Body of pancreas (tissue), 4 donors: Measurements from ENCODE around the gene TTLL9.

ENCODE experiments used
- POLR2A ChIP-seq, 3 donors: fragments of 450-650 bp; IDR thresholded peaks; one replicate each; pipeline ENCODE4 v1.6.1; 2016; ENCODE audit warnings: antibody characterized with exemption in 3 of 3, mild to moderate bottlenecking in 2 of 3
- TF ChIP-seq, protein P1 (sequence below), 7 experiments: fragments of 450-650 bp in 4 of 7; fragments of 200-600 bp in 3 of 7; sonication (generic) in 3 of 7; IDR thresholded peaks; one replicate each; pipeline ENCODE4 v1.5.1; 2016 to 2019; ENCODE audit warnings: antibody characterized with exemption in 7 of 7

DNA sequence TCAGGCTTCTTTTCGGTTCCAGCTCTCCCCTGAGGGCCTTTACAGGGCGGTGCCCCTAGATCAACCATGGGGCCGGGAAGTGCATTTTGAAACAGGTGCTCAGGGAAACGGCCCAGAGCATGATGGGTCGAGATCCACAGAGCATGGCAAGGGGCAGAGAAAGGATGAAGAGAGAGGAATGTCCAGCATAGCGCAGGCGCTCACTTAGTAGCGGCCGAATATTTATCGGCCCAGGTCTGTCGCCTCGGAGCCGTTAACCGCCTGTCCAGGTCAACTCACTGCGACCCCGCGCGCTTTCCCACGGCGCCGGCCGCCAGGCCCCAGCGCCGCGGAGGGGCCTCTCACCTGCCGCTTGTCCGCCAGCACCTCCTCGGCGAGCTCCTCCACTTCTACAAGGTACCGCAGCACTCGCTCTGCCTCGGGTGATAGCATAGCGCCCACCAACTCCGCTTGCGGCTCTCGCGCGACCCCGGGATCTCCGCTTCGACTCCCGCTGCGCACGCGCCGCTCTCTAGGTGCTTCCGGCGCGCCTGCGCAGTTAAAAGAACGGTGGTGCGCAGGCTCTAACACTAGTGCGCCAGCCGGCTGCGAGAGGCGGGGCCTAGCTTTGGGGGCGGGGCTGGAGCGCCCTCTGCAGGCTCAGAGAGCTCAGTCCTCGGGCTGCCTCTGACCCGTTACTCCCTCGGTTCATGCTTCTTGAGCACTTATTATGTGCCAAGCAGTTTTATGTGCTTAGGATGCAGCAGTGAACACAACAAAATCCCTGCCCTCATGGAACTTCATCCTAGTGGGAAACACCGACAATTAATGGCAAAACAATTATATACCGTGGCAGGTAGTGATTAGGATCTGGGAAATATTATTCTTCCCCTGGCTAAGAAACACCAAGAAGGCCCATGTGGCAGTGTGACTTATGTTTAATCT is 81.4 kb downstream of the TTLL9 start, which contains the start of gene PDRG1:
- TF ChIP-seq, protein P1, sequence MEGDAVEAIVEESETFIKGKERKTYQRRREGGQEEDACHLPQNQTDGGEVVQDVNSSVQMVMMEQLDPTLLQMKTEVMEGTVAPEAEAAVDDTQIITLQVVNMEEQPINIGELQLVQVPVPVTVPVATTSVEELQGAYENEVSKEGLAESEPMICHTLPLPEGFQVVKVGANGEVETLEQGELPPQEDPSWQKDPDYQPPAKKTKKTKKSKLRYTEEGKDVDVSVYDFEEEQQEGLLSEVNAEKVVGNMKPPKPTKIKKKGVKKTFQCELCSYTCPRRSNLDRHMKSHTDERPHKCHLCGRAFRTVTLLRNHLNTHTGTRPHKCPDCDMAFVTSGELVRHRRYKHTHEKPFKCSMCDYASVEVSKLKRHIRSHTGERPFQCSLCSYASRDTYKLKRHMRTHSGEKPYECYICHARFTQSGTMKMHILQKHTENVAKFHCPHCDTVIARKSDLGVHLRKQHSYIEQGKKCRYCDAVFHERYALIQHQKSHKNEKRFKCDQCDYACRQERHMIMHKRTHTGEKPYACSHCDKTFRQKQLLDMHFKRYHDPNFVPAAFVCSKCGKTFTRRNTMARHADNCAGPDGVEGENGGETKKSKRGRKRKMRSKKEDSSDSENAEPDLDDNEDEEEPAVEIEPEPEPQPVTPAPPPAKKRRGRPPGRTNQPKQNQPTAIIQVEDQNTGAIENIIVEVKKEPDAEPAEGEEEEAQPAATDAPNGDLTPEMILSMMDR (IDR thresholded peaks at IDR 0.05) = peak; percentile 92 to 98 (median 95)
- peak; percentile 25 to 78 (median 76) for TF ChIP-seq POLR2A (IDR thresholded peaks at IDR 0.05)
